Activated gamma-delta T cell (primary cell): ENCODE results near the gene DNAH14.
"Not testable (repeated sequence)": the region's sequence is repeated elsewhere in the genome, so short reads cannot be mapped to it uniquely, and the experiment has no call there.

Experiments used
- DNase-seq: peaks from one replicate; lab custom pipeline; 2025; lab: John Stamatoyannopoulos, UW

The DNAH14 gene

GRCh38 chr1:224996266-224996665 is 66.8 kb downstream of the DNAH14 start:
- no peak for DNase-seq

- no peak for DNase-seq
These were observed 68.7 kb downstream of the DNAH14 start for GRCh38 chr1:224998185-224998584.

- DNase-seq, result no peak
These were observed 74.9 kb downstream of the DNAH14 start for GRCh38 chr1:225004396-225004795.

- DNase-seq, result not testable (repeated sequence)
These were observed 76.9 kb downstream of the DNAH14 start for GRCh38 chr1:225006352-225006751.

GRCh38 chr1:225008050-225008449 is 78.6 kb downstream of the DNAH14 start:
- not testable (repeated sequence) for DNase-seq

- DNase-seq, result no peak
These were observed 91.6 kb downstream of the DNAH14 start for GRCh38 chr1:225021037-225021436.

GRCh38 chr1:225026701-225027100 is 97.2 kb downstream of the DNAH14 start:
- no peak for DNase-seq

GRCh38 chr1:225036441-225036840 is 107.0 kb downstream of the DNAH14 start:
- not testable (repeated sequence) for DNase-seq

GRCh38 chr1:225042263-225042662 is 112.8 kb downstream of the DNAH14 start:
- no peak for DNase-seq

- DNase-seq, result no peak
These were observed 114.8 kb downstream of the DNAH14 start for GRCh38 chr1:225044258-225044657.

- DNase-seq, result no peak
These were observed 120.1 kb downstream of the DNAH14 start for GRCh38 chr1:225049594-225049993.

GRCh38 chr1:225063722-225064121 is 134.2 kb downstream of the DNAH14 start:
- DNase-seq, result no peak

- no peak for DNase-seq
These were observed 141.5 kb downstream of the DNAH14 start for GRCh38 chr1:225070972-225071371.

- DNase-seq, result no peak
These were observed 167.7 kb downstream of the DNAH14 start for GRCh38 chr1:225097175-225097574.

- DNase-seq, result no peak
These were observed 181.5 kb downstream of the DNAH14 start for GRCh38 chr1:225111000-225111399.

GRCh38 chr1:225113265-225113664 is 183.8 kb downstream of the DNAH14 start:
- DNase-seq, result no peak

- no peak for DNase-seq
These were observed 185.0 kb downstream of the DNAH14 start for GRCh38 chr1:225114354-225114990.

GRCh38 chr1:225119307-225119706 is 189.8 kb downstream of the DNAH14 start:
- no peak for DNase-seq

- no peak for DNase-seq
These were observed 191.6 kb downstream of the DNAH14 start for GRCh38 chr1:225121095-225121494.

GRCh38 chr1:225131869-225132268 is 202.4 kb downstream of the DNAH14 start:
- no peak for DNase-seq

- no peak for DNase-seq
These were observed 208.5 kb downstream of the DNAH14 start for GRCh38 chr1:225137976-225138375.

- DNase-seq, result no peak
These were observed 213.5 kb downstream of the DNAH14 start for GRCh38 chr1:225143001-225143400.

GRCh38 chr1:225146478-225146877 is 217.0 kb downstream of the DNAH14 start:
- no peak for DNase-seq

- DNase-seq, result not testable (repeated sequence)
These were observed 218.3 kb downstream of the DNAH14 start for GRCh38 chr1:225147791-225148190.
